ENCODE measurements around the gene TMEM131. TPM values are rescaled to one million over a fixed set of nuclear protein-coding genes. Genes with fewer than 3 reads are reported as not detected.
A peak's percentile ranks its signal among the peaks of the same experiment; 100 is the strongest.
"Not testable (repeated sequence)": the region's sequence is repeated elsewhere in the genome, so short reads cannot be mapped to it uniquely, and the experiment has no call there.

Gene TMEM131
- total and polyA plus RNA-seq, 11 donors, result 9.3 to 38.3 (median 31.2) TPM

- no peak overlapping the region for H3K4me3 ChIP-seq
- H3K9me3 ChIP-seq, result no peaks in the 10 kb centered on the region
- TF ChIP-seq POLR2A (IDR thresholded peaks at IDR 0.05) (no peak), CTCF (IDR thresholded peaks at IDR 0.05) (no peak)
- H3K4me1 ChIP-seq, result peaks cover 0 to 45% (median 25%) of the 10 kb centered on the region in 12 donors
- H3K36me3 ChIP-seq, result no peaks in the 10 kb centered on the region
- DNase-seq, result no peak
- H3K27me3 ChIP-seq, result no peaks in the 10 kb centered on the region
- intact Hi-C loops (cut with DNase I), result no loop called here
- no peak overlapping the region for H3K27ac ChIP-seq
- WGBS, 4 donors, result 77 to 96% (median 86%) methylated on average over 5 of the region's 5 CpGs
- no peak for ATAC-seq
These were observed 34.2 kb downstream of the TMEM131 start for GRCh38 chr2:97961534-97961933.

GRCh38 chr2:97958184-97958583 is 37.6 kb downstream of the TMEM131 start:
- ATAC-seq, result no peak
- 68 to 82% (median 72%) methylated on average over 2 of the region's 2 CpGs for WGBS, 4 donors
- TF ChIP-seq CTCF (IDR thresholded peaks at IDR 0.05), result no peak
- DNase-seq, result no peak
- Histone ChIP-seq H3K27me3 (no peaks in the 10 kb centered on the region), H3K4me3 (no peak overlapping the region), H3K4me1 (peaks cover 0 to 49% (median 13%) of the 10 kb centered on the region in 12 donors), H3K27ac (no peak overlapping the region), H3K36me3 (no peaks in the 10 kb centered on the region), H3K9me3 (no peaks in the 10 kb centered on the region)
- intact Hi-C loops (cut with DNase I), result no loop called here

- TF ChIP-seq CTCF (IDR thresholded peaks at IDR 0.05), result no peak
- no peak for TF ChIP-seq POLR2A (IDR thresholded peaks at IDR 0.05)
- Histone ChIP-seq H3K27ac (no peak overlapping the region), H3K36me3 (no peaks in the 10 kb centered on the region), H3K27me3 (no peaks in the 10 kb centered on the region), H3K9me3 (no peaks in the 10 kb centered on the region), H3K4me3 (no peak overlapping the region), H3K4me1 (peaks cover 0 to 47% (median 13%) of the 10 kb centered on the region in 12 donors)
- intact Hi-C loops (cut with DNase I), result no loop called here
- ATAC-seq (peak in 2 of 4 donors; percentile 51 to 59), DNase-seq (no peak)
- WGBS, 4 donors, result 72 to 82% (median 81%) methylated on average over 5 of the region's 5 CpGs
These were observed 38.1 kb downstream of the TMEM131 start for GRCh38 chr2:97957432-97958183.

- peaks cover 0 to 46% (median 13%) of the 10 kb centered on the region in 12 donors for H3K4me1 ChIP-seq
- H3K4me3 ChIP-seq; H3K27me3 ChIP-seq; ATAC-seq; H3K9me3 ChIP-seq; H3K27ac ChIP-seq; H3K36me3 ChIP-seq; DNase-seq; intact Hi-C loops (cut with DNase I): not testable (repeated sequence)
- WGBS, 4 donors, result 88 to 92% (median 89%) methylated on average over 12 to 13 of the region's 13 CpGs
These were observed 39.0 kb downstream of the TMEM131 start for GRCh38 chr2:97956753-97957152.

GRCh38 chr2:97953853-97954252 is 41.9 kb downstream of the TMEM131 start:
- no peak overlapping the region for H3K27ac ChIP-seq
- no peaks in the 10 kb centered on the region for H3K9me3 ChIP-seq
- peaks cover 0 to 71% (median 21%) of the 10 kb centered on the region in 12 donors for H3K4me1 ChIP-seq
- TF ChIP-seq POLR2A (IDR thresholded peaks at IDR 0.05) (no peak), CTCF (IDR thresholded peaks at IDR 0.05) (no peak)
- intact Hi-C loops (cut with DNase I), result no loop called here
- H3K36me3 ChIP-seq, result no peaks in the 10 kb centered on the region
- H3K4me3 ChIP-seq, result no peak overlapping the region
- no peaks in the 10 kb centered on the region for H3K27me3 ChIP-seq
- WGBS, 4 donors, result 89 to 97% (median 94%) methylated on average over 4 of the region's 4 CpGs
- DNase-seq (no peak), ATAC-seq (no peak)

Measured in heart left ventricle (tissue), 16 donors.